ENCODE results near the gene SCNN1A. TPM values are rescaled to one million over a fixed set of nuclear protein-coding genes. Genes with fewer than 3 reads are reported as not detected.
"Not testable (repeated sequence)": the region's sequence is repeated elsewhere in the genome, so short reads cannot be mapped to it uniquely, and the experiment has no call there.

The SCNN1A gene
- total and polyA plus RNA-seq, 2 donors, result 5.7 to 10.4 TPM

DNA sequence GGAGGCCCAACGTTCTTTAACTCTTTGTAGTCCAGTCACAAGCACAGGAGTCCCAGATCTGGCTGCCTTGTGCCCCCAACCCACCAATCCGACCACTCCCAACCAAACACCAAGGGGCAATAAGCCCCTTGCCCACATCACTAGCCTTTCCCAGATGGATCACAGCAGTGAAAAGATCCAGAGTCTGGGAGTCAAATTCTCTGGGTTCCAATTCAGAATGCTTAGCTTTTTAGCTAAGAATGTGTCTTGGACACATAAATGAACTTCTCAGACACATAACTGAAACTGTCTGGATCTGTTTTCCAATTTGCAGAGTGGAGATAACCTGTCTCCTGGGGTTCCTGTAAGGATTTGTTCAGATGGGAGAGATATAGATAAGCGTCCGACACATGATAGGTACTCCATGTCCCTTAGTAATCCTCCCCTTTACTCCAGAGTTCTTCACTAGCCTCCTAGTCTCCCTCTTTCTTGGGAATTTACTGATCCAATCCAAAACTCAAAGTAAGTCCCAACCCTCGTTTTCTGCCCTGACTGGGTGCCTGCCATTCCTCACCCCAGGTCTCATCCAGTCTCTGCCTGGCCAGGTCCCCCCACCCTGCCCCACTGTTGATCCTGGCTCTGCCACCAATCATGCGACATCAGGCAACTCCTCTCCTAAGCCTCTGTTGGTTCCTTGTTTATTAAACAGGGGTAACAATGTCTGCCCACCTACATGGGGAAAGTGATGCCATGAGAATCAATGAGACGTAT, 33.0 kb downstream of the SCNN1A start:
- Histone ChIP-seq H3K4me1 (ENCODE audit: insufficient read depth) (no peaks in the 10 kb centered on the region), H3K27ac (ENCODE audit: low read depth) (peak overlapping the region; percentile 84), H3K4me3 (ENCODE audit: low read depth, low read length) (peak overlapping the region; percentile 75), H3K36me3 (ENCODE audit: insufficient read depth) (no peaks in the 10 kb centered on the region)
- WGBS, result 33% methylated on average over 7 of the region's 7 CpGs
- no peak for DNase-seq (ENCODE audit: extremely low spot score)

DNA sequence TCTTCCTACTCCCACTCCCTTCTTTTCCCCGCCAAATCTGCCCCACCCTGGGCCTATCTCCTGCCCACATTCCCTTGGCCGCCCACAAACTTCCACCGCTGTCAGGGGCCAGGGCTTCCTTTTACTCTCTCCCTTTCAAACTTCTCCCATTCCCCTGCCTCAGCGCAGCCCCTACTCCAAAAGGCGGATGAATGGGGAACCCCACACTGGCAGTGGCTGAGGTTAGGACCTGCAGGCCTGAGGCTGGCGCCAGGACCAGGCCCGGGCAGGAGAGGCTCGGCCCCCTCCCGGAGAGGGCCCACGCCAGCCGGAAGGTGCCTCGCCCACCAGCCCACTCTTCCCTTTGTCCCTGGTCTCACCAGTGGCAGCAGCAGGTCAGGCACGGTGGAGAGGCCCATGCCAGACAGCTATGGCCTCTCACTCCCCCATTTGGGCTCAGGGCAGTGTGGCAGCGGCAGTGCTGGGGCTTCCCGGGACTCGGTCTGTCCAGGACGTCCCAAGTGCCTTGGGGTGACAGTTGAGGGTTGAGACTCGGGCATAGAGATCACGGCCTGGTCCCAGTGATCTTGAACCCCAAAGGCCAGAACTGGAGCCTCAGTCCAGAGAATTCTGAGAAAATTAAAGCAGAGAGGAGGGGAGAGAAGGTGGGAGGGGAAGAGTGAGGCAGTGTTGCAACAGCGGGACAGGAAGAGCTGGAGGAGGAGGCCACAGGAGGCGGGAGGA, 33.8 kb downstream of the SCNN1A start, which contains the start of gene TNFRSF1A:
Gene TNFRSF1A, minus strand, starts transcription at position 660 of the 723 bp plus-strand sequence. Its CDS starts 262 bp downstream, at position 398.
- H3K36me3 ChIP-seq (ENCODE audit: insufficient read depth), result no peaks in the 10 kb centered on the region
- WGBS, result under 1% methylated on average over 21 of the region's 21 CpGs
- peak within 1 kb of the TSS; percentile 95 for H3K27ac ChIP-seq (ENCODE audit: low read depth)
- no peaks in the 10 kb centered on the region for H3K4me1 ChIP-seq (ENCODE audit: insufficient read depth)
- peak; percentile 79 for DNase-seq (ENCODE audit: extremely low spot score)
- H3K4me3 ChIP-seq (ENCODE audit: low read depth, low read length), result peak within 1 kb of the TSS; percentile 75

DNA sequence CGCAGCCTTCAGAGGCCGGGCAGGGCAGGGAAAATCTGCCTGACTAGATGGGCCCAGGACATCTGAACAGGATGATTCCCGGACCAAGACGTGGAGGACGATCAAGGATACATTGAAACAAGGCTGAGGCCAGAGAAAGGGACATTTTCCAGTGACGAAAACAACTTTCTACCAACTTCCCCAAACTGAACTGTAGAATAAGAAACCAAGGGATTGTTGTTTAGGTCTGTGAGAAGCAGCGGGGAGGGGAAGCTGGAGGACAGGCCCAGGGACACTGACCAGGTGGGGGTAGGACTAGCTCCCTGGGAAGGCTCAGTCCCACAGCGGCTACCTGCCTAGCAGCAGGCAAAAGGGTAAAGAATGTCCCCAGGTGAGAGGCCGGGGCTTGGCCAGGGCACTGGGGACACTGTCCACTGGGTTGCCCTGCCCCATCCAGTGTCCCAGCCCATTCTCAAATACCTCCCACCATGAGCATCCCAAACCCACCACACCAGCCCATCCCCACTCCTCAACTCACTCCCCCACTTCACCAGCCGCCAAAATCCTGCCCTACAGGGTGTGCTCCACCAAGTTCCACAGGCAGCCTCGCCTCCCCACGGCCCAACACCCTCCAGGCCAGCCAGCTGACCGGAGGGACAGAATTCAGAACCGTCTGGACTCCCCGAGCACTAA, 34.5 kb downstream of the SCNN1A start:
- no peak for DNase-seq (ENCODE audit: extremely low spot score)
- H3K4me3 ChIP-seq (ENCODE audit: low read depth, low read length), result peak overlapping the region; percentile 75
- H3K36me3 ChIP-seq (ENCODE audit: insufficient read depth), result no peaks in the 10 kb centered on the region
- peaks cover 1% of the 10 kb centered on the region for H3K4me1 ChIP-seq (ENCODE audit: insufficient read depth)
- 2% methylated on average over 15 of the region's 15 CpGs for WGBS
- H3K27ac ChIP-seq (ENCODE audit: low read depth), result peak overlapping the region; percentile 95

DNA sequence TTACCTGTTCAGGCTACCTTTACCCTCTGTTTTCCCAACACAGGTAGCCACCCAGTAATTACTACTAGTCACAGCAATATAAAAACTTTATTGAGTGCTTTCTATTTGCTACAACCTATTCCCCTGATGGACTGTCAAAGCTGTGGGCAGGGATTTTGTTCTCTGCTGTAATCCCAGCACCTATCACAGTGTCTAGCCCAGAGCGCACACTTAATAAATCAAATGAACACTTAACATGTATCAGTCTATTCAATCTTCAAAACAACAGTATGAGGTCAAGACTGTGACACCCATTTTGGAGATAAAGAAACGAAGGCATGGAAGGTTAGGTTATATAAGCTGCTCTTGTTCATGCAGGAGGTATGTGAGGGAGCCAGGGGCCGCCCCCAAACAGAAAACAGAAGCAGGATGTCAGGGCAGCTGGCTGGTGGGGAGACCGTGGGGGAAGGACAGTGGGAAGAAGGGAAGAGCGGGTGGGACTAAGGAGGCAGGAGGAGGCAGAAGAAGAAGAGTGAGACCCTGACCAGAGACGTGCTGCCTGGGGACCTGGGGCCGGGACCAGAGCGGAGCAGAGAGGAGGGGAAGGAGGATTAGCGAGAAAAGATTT, 35.2 kb downstream of the SCNN1A start:
- H3K4me1 ChIP-seq (ENCODE audit: insufficient read depth), result peaks cover 2% of the 10 kb centered on the region
- H3K27ac ChIP-seq (ENCODE audit: low read depth), result peak overlapping the region; percentile 95
- no peak for DNase-seq (ENCODE audit: extremely low spot score)
- peak overlapping the region; percentile 75 for H3K4me3 ChIP-seq (ENCODE audit: low read depth, low read length)
- WGBS, result 2% methylated on average over 9 of the region's 9 CpGs
- H3K36me3 ChIP-seq (ENCODE audit: insufficient read depth), result no peaks in the 10 kb centered on the region

DNA sequence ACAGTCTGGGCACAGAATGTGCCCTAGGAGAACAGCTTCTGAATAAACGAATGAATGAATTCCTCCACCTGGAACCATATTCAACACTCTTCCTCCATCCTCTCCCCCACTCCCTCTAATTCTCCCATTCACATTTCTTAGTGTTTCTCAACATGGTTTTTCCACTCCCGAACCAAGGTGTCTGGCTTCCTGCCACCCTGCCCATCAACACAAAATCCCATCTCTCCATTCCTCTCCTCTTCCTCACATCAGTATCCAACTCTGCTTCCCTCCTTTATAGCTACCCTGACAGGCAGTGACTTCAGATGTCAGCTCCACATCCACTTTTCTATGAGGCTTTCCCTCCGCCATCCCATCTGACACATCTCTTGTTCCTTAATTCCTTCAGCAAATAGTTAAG, 36.4 kb downstream of the SCNN1A start:
- no peaks in the 10 kb centered on the region for H3K36me3 ChIP-seq (ENCODE audit: insufficient read depth)
- no peak overlapping the region for H3K27ac ChIP-seq (ENCODE audit: low read depth)
- peaks cover 2% of the 10 kb centered on the region for H3K4me1 ChIP-seq (ENCODE audit: insufficient read depth)
- WGBS, result 41% methylated on average over 3 of the region's 3 CpGs
- peak overlapping the region; percentile 75 for H3K4me3 ChIP-seq (ENCODE audit: low read depth, low read length)
- no peak for DNase-seq (ENCODE audit: extremely low spot score)

DNA sequence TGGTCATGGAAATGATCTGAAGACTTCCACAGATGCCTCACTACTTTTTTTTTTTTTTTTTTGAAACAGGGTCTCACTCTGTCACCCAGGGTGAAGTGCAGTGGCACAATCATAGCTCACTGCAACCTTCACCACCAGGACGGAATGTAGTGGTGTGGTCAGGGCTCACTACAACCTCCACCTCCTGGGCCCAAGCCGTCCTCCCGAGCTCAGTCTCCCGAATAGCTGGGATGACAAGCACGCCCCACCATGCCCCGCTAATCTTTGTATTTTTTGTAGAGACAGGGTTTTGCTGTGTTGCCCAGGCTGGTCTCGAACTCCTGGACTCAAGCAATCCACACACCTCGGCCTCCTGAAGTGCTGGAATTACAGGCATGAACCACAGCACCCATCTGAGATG, 36.8 kb downstream of the SCNN1A start:
- H3K27ac ChIP-seq (ENCODE audit: low read depth), result peak overlapping the region; percentile 64
- not testable (repeated sequence) for DNase-seq (ENCODE audit: extremely low spot score); H3K36me3 ChIP-seq (ENCODE audit: insufficient read depth); H3K4me3 ChIP-seq (ENCODE audit: low read depth, low read length); H3K4me1 ChIP-seq (ENCODE audit: insufficient read depth)
- 61% methylated on average over 8 of the region's 8 CpGs for WGBS

DNA sequence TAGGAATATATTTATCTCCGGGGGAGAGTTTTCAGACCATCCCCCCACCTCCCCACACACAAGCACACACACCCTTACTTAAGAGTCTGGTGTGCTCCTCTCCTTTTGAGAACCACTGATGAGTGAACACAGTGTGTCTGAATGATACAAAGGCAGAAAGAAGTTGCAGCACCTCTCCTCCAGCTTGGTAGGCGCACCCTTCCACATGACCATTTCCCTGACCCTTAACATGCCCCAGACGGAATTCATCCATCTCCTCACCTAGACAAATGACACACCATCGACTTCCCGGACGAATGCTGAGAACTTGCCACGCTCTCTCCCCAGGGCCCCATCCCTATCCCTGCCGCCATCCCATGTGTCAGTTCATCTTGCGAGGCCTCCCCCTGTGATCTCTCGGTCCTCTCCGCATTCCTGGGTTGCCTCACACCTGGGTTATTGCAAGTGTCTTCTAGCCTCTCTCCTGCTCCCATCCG, 37.4 kb downstream of the SCNN1A start:
- Histone ChIP-seq H3K4me1 (ENCODE audit: insufficient read depth) (peaks cover 2% of the 10 kb centered on the region), H3K36me3 (ENCODE audit: insufficient read depth) (no peaks in the 10 kb centered on the region), H3K4me3 (ENCODE audit: low read depth, low read length) (no peak overlapping the region), H3K27ac (ENCODE audit: low read depth) (peak overlapping the region; percentile 64)
- DNase-seq (ENCODE audit: extremely low spot score), result no peak
- 43% methylated on average over 12 of the region's 12 CpGs for WGBS

DNA sequence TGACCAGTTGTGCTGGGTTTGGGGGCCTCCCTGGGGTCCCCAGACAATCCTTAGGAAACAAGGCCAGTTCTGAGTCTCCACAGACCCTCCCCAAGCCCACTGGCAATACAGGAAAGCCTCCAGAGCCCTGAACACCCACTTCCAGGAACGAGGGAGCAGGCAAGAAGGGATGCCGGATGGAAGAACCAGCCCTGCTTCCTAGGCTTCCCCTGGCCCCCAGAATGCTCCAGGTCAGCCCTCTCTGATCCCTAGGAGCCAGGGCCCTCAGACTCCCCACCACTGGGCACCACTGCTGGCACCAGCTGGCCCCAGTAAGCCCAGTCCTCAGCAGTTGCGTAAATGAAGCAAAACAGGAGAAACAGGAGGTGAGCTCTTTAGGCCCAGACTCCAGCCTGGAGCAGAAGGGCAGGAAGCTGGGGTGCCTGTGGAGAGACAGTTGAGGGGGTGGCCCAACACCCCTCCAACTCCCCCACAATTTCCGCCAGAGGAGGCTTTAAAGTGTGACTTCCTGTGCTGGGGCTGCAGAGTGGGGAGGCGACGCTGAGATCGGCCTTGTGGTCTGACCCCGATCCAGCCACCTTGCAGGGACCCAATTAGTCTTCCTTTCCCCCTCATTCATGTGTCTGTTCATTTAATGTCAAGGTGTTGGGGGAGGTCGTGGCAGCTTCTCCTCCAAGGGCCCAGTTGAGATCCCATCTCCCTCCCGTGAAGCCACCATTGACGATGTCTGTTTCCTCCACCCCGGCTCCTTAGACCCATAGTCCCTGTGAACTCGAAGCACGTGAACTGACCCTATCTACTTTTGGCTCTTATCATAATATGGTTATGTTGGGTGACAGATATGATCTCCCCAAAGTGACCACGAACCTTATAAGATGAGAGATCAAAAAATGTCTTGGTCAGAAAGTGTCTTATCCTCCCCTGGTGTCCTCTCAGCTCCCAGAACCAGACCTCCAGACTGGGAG, 38.2 kb downstream of the SCNN1A start:
- Histone ChIP-seq H3K27ac (ENCODE audit: low read depth) (peak overlapping the region; percentile 82), H3K4me3 (ENCODE audit: low read depth, low read length) (peak overlapping the region; percentile 4), H3K4me1 (ENCODE audit: insufficient read depth) (peaks cover 2% of the 10 kb centered on the region), H3K36me3 (ENCODE audit: insufficient read depth) (no peaks in the 10 kb centered on the region)
- WGBS, result 30% methylated on average over 15 of the region's 15 CpGs
- DNase-seq (ENCODE audit: extremely low spot score), result no peak

DNA sequence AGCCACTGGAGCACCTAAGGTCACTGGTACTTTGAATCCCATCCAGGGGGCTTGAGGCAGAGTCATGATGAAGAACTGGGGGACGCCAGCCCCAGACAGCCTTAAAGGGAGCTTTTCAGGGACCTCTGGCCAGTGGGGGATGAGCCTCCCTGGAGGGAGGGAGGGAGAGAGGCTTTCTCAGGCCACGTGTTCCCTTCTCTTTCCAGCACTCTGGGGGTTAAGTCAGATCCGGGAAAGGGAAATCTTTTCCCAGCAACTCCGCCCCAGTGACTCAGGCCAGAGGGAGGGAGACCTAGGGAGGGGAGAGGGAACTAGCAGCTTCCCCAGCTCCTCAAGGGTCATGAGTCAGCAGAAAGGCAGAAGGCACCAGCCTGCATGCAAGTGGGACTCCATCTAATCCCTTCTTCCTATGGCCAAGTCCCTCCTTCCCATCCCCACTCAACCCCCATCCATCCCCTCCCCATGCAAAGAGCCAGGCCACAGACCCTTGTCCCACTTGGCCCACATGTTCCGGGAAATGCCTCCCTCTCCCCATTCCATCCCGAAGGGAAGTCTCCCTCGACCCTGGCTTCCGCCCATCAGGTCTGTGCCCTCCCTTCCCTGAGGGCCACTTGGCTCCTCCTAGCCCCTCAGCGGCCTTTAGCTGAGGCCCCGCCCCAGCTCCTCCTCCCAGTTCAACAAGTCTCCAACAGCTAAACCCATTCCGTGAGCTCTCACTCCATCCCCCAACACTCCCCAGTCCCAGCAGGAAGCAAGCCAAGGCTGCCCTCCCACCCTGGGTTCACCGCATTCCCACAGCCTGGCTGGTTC, 39.1 kb downstream of the SCNN1A start:
- peak; percentile 87 for DNase-seq (ENCODE audit: extremely low spot score)
- peak overlapping the region; percentile 93 for H3K27ac ChIP-seq (ENCODE audit: low read depth)
- peak overlapping the region; percentile 25 for H3K4me3 ChIP-seq (ENCODE audit: low read depth, low read length)
- peaks cover 2% of the 10 kb centered on the region for H3K4me1 ChIP-seq (ENCODE audit: insufficient read depth)
- under 1% methylated on average over 12 of the region's 12 CpGs for WGBS
- no peaks in the 10 kb centered on the region for H3K36me3 ChIP-seq (ENCODE audit: insufficient read depth)

DNA sequence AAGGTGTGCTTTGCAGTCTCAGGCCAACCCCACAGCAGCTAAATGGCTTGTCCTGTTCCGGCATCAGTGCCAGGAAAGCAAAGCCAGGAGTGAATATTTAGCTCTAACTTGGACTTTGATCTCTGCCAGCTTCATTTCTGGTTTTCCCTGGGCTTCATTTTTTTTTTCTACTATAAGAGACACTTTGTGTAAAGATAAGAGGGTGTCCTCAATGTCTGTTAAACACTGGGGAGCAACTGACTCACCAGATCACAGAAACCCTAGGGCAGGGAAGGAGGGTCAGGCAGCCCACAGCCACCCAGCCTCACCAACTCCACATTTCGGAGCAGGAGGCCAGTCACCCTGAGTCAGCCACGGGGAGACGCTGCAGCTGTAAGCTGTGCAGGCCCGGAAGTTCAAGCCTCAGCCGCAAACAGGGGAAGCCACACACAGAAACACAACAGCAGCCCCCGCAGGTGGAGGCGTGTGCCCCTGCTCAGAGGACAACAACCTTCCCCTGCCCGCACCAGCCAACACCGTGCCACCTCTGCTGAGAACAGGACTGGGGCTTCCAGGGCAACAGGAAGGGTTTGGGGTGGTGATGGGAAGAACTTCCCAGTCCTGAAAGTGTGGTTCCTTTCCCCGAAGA, 39.8 kb downstream of the SCNN1A start:
- 2% methylated on average over 11 of the region's 11 CpGs for WGBS
- Histone ChIP-seq H3K4me3 (ENCODE audit: low read depth, low read length) (peak overlapping the region; percentile 25), H3K4me1 (ENCODE audit: insufficient read depth) (peaks cover 2% of the 10 kb centered on the region)

DNA sequence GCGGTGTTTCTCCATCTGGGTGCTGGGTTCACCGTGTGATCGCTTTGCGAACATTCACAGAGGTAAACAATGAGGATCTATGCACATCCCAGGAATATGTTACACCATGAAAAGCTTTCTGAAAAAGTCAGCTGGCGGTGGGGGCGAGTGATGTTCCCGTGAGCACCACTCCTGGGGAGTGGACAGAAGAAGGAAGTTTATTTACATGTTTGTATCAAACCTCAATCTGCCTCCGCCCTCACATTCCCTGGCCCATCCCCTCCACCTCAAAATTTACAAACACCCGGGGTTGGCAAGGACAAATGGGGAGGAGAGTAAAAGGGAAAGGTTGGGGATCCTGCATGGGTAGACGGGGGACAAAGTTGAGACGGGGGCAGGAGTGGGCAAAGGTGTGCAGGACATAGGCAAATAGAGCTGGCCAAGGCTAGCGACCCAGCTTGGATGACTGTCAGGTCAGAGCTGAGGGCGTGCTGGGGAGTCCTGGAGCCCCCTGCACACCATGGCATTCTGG, 40.4 kb downstream of the SCNN1A start:
- no peak for DNase-seq (ENCODE audit: extremely low spot score)
- Histone ChIP-seq H3K27ac (ENCODE audit: low read depth) (peak overlapping the region; percentile 93), H3K4me3 (ENCODE audit: low read depth, low read length) (no peak overlapping the region), H3K36me3 (ENCODE audit: insufficient read depth) (no peaks in the 10 kb centered on the region), H3K4me1 (ENCODE audit: insufficient read depth) (peaks cover 2% of the 10 kb centered on the region)
- WGBS, result 22% methylated on average over 13 of the region's 13 CpGs

More for the DNA sequence above, 39.8 kb downstream of the SCNN1A start:
- H3K36me3 ChIP-seq (ENCODE audit: insufficient read depth), result no peaks in the 10 kb centered on the region
- peak overlapping the region; percentile 93 for H3K27ac ChIP-seq (ENCODE audit: low read depth)
- no peak for DNase-seq (ENCODE audit: extremely low spot score)
